Endodermal cell (in vitro differentiated cells): Measurements from ENCODE around the gene OR8B2. TPM values are rescaled to one million over a fixed set of nuclear protein-coding genes. Genes with fewer than 3 reads are reported as not detected.
A peak's percentile ranks its signal among the peaks of the same experiment; 100 is the strongest.
"Not testable (repeated sequence)": the region's sequence is repeated elsewhere in the genome, so short reads cannot be mapped to it uniquely, and the experiment has no call there.

Experiments
- DNase-seq: peaks from one replicate; pipeline ENCODE4 v3.0.0-alpha.2; 2017
- H3K27ac ChIP-seq: 2 replicates; pipeline ENCODE4 v1.5.1; 2013; ENCODE audit warnings: mild to moderate bottlenecking, low read depth, low read length, moderate library complexity
- H3K27me3 ChIP-seq: 2 replicates; pipeline ENCODE4 v1.6.1; 2013; ENCODE audit warnings: mild to moderate bottlenecking, low read length, moderate library complexity; ENCODE audit not compliant: insufficient read depth, control insufficient read depth, poor library complexity, severe bottlenecking
- H3K36me3 ChIP-seq: 2 replicates; pipeline ENCODE4 v1.7.0; 2013; ENCODE audit warnings: mild to moderate bottlenecking, low read length, moderate library complexity; ENCODE audit not compliant: control insufficient read depth, insufficient read depth
- H3K4me1 ChIP-seq: one replicate; pipeline ENCODE4 v1.7.0; 2013; ENCODE audit warnings: low read length; ENCODE audit not compliant: control insufficient read depth, insufficient read depth
- H3K4me3 ChIP-seq: 2 replicates; pipeline ENCODE4 v1.5.1; 2013; ENCODE audit warnings: mild to moderate bottlenecking, low read length, moderate library complexity
- H3K9ac ChIP-seq: 2 replicates; pipeline ENCODE4 v1.6.1; 2013; ENCODE audit warnings: mild to moderate bottlenecking, low read length, moderate library complexity; ENCODE audit not compliant: poor library complexity, severe bottlenecking; ENCODE audit errors: extremely low read depth
- H3K9me3 ChIP-seq: 2 replicates; pipeline ENCODE4 v1.6.1; 2013; ENCODE audit warnings: mild to moderate bottlenecking, low read length, moderate library complexity; ENCODE audit not compliant: control insufficient read depth
- H3K27ac Mint-ChIP-seq: 2 replicates; pipeline ENCODE4 v1.8.0; 2020; ENCODE audit warnings: mixed read lengths
- H3K27me3 Mint-ChIP-seq: 2 replicates; pipeline ENCODE4 v1.8.0; 2021; ENCODE audit warnings: mild to moderate bottlenecking, mixed read lengths; ENCODE audit not compliant: insufficient read depth
- H3K36me3 Mint-ChIP-seq: 2 replicates; pipeline ENCODE4 v1.8.0; 2020; ENCODE audit warnings: low read depth, mixed read lengths
- H3K4me1 Mint-ChIP-seq: 2 replicates; pipeline ENCODE4 v1.8.0; 2020; ENCODE audit warnings: mixed read lengths
- H3K4me3 Mint-ChIP-seq: 2 replicates; pipeline ENCODE4 v1.8.0; 2020; ENCODE audit warnings: mild to moderate bottlenecking, moderate library complexity, mixed read lengths
- H3K9me3 Mint-ChIP-seq: 2 replicates; pipeline ENCODE4 v1.8.0; 2020; ENCODE audit warnings: mild to moderate bottlenecking, mixed read lengths
- WGBS, 2 experiments: methylation state at CpG; one replicate each; pipeline versions ENCODE4 v1.1.5 to v1.1.7; 2013; ENCODE audit warnings: missing lambda C conversion rate in 2 of 2, mixed read lengths in 1 of 2; ENCODE audit not compliant: insufficient coverage in 1 of 2, insufficient read length in 1 of 2; 5-methylcytosine and 5-hydroxymethylcytosine counted together
- total RNA-seq, 2 donors: library from RNA; stranded (reverse); fragmentation: NEBNext Ultra II Directional in 1 of 2; extraction: Animal tissue kit (Norgen Biotek cat#: 25700) in 1 of 2; gene quantifications; 2 replicates in 1 of 2; 3 replicates in 1 of 2; pipeline ENCODE4 v1.2.1, GENCODE V29; 2021
- TF ChIP-seq, protein P1 (sequence below): fragments of 200-600 bp; sonication (generic); conservative IDR thresholded peaks from 2 replicates; pipeline ENCODE4 v1.5.0; 2021; ENCODE audit warnings: antibody characterized with exemption, mild to moderate bottlenecking

OR8B2 gene
- total RNA-seq, 2 donors from 2014 or later: not detected

DNA sequence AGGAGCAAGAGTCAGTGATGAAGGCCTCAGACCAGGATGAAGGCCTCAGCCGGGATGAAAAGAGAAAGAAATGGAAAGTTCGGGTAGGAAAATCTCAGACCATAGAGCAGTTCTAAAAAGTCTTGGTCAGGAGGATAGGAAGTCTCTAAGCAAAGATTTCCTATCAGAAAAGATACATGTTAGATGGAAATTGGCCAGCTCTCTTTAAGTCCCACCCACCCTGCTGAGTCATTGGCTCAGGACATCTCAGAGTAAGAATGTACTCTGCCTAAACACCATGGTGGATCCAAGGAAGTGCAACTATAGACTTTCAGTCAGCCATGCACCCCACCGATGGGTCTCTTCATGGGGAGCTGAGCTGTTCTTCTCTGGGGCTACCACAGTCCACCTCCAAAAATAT lies 10.1 kb upstream of the OR8B2 start:
- Histone ChIP-seq H3K9ac (no peak overlapping the region), H3K27me3 (no peaks in the 10 kb centered on the region), H3K36me3 (no peaks in the 10 kb centered on the region), H3K4me1 (no peaks in the 10 kb centered on the region), H3K9me3 (no peaks in the 10 kb centered on the region), H3K27ac (no peak overlapping the region), H3K4me3 (no peak overlapping the region)
- H3K4me3 Mint-ChIP-seq: no peak overlapping the region
- H3K27me3 Mint-ChIP-seq: no peaks in the 10 kb centered on the region
- H3K27ac Mint-ChIP-seq: no peak overlapping the region
- no peaks in the 10 kb centered on the region for H3K4me1 Mint-ChIP-seq
- H3K36me3 Mint-ChIP-seq: no peaks in the 10 kb centered on the region
- TF ChIP-seq, protein P1, sequence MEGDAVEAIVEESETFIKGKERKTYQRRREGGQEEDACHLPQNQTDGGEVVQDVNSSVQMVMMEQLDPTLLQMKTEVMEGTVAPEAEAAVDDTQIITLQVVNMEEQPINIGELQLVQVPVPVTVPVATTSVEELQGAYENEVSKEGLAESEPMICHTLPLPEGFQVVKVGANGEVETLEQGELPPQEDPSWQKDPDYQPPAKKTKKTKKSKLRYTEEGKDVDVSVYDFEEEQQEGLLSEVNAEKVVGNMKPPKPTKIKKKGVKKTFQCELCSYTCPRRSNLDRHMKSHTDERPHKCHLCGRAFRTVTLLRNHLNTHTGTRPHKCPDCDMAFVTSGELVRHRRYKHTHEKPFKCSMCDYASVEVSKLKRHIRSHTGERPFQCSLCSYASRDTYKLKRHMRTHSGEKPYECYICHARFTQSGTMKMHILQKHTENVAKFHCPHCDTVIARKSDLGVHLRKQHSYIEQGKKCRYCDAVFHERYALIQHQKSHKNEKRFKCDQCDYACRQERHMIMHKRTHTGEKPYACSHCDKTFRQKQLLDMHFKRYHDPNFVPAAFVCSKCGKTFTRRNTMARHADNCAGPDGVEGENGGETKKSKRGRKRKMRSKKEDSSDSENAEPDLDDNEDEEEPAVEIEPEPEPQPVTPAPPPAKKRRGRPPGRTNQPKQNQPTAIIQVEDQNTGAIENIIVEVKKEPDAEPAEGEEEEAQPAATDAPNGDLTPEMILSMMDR: no peak
- WGBS, 2 experiments: 90 to 93% methylated on average over 3 of the region's 3 CpGs
- no peaks in the 10 kb centered on the region for H3K9me3 Mint-ChIP-seq
- DNase-seq: no peak

DNA sequence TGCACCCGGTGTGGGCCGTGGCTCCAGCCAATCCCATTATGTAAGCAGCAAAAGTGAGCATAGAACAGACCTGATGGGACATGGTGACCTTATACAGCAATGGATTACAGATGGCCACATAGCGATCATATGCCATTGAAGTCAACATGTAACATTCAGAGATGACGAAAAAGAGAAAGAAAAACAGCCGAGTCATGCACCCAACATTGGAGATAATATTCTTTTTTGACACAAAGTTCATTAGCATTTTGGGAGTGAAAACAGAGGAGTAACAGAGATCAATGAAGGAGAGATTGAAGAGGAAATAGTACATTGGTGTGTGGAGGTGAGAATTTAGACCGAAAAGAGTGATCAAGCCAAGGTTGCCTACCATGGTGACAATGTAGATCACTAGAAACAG lies 1.4 kb downstream of the OR8B2 start:
- H3K27me3 ChIP-seq, H3K4me3 ChIP-seq, H3K36me3 ChIP-seq, DNase-seq, H3K27ac ChIP-seq, H3K4me1 Mint-ChIP-seq, H3K9ac ChIP-seq, H3K27me3 Mint-ChIP-seq, H3K4me3 Mint-ChIP-seq, H3K36me3 Mint-ChIP-seq, H3K4me1 ChIP-seq, H3K9me3 Mint-ChIP-seq, H3K9me3 ChIP-seq: not testable (repeated sequence)
- H3K27ac Mint-ChIP-seq: peak overlapping the region; percentile 12
- 94 to 100% methylated on average over 1 to 4 of the region's 6 CpGs for WGBS, 2 experiments

DNA sequence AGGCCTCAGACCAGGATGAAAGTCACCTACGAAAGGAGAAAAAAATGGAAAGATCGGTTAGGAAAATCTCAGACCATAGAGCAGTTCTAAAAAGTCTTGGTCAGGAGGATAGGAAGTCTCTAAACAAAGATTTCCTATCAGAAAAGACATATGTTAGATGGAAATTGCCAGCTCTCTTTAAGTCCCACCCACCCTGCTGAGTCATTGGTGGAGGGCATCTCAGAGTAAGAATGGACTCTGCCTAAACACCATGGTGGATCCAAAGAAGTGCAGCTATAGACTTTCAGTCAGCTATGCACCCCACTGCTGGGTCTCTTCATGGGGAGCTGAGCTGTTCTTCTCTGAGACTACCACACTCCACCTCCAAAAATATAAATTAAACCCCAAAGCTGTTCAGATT lies 3.7 kb downstream of the OR8B2 start:
- Histone ChIP-seq H3K4me1 (no peaks in the 10 kb centered on the region), H3K27ac (no peak overlapping the region), H3K9ac (no peak overlapping the region), H3K9me3 (no peaks in the 10 kb centered on the region), H3K27me3 (no peaks in the 10 kb centered on the region), H3K36me3 (no peaks in the 10 kb centered on the region), H3K4me3 (no peak overlapping the region)
- H3K36me3 Mint-ChIP-seq: no peaks in the 10 kb centered on the region
- 92 to 100% methylated on average over 2 of the region's 2 CpGs for WGBS, 2 experiments
- H3K9me3 Mint-ChIP-seq: no peaks in the 10 kb centered on the region
- H3K27me3 Mint-ChIP-seq: no peaks in the 10 kb centered on the region
- DNase-seq: no peak
- no peaks in the 10 kb centered on the region for H3K4me1 Mint-ChIP-seq
- TF ChIP-seq, protein P1: no peak
- H3K27ac Mint-ChIP-seq: no peak overlapping the region
- no peak overlapping the region for H3K4me3 Mint-ChIP-seq

DNA sequence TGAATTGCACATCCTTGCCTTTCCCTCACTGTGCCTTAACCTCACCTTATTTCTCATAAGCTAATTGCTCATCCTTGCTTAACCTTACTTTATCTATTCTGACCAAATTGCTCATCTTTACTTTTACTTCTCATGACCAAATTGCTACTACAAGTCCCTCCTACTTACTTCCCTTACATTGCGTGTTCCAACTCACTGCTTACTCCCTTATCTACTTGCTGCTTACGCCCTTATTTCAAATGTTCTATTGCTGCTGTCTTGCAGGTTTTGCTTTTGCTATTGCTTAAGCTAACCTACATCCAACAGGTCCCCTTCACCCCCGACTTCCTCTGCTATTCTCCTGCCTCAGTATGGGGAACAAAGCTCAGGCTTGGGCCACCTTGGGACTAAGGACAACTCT lies 8.0 kb downstream of the OR8B2 start:
- Histone ChIP-seq H3K4me3 (no peak overlapping the region), H3K9me3 (peaks cover 3% of the 10 kb centered on the region), H3K36me3 (no peaks in the 10 kb centered on the region), H3K27ac (no peak overlapping the region), H3K9ac (no peak overlapping the region), H3K27me3 (no peaks in the 10 kb centered on the region), H3K4me1 (no peaks in the 10 kb centered on the region)
- Mint-ChIP-seq H3K27me3 (no peaks in the 10 kb centered on the region), H3K36me3 (no peaks in the 10 kb centered on the region), H3K4me1 (no peaks in the 10 kb centered on the region), H3K9me3 (no peaks in the 10 kb centered on the region), H3K27ac (no peak overlapping the region), H3K4me3 (no peak overlapping the region)
- TF ChIP-seq, protein P1: no peak
- WGBS, 2 experiments: 64 to 71% methylated on average over 2 to 3 of the region's 3 CpGs
- no peak for DNase-seq
